ENCODE results near the gene COL4A1.

The COL4A1 gene

DNA sequence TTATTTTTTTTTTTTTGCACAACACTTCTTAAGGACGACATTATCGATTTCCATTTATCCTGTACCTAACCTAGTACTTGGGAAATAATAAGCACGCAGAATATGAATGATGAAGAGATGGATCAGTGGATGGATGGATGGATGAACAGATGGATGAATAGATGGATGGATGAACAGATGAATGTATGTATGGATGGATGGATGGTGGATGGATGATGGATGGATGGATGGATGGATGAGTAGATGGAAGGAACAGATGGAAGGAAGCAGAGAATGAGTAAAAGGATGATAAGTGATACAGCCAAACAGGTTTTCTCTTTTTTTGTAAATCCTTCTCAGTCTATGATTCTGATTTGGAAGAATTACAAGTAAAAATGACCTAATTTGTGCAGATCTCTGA, 166.9 kb downstream of the COL4A1 start:
- Histone ChIP-seq H3K9ac (ENCODE audit: insufficient read length, low read depth) (no peak overlapping the region), H3K27me3 (ENCODE audit: insufficient read depth, insufficient read length) (peaks cover 2% of the 10 kb centered on the region), H3K4me1 (ENCODE audit: insufficient read depth, insufficient read length) (peaks cover 4% of the 10 kb centered on the region), H3K4me3 (ENCODE audit: insufficient read length, low read depth) (no peak overlapping the region), H3K9me3 (ENCODE audit: insufficient read depth, low read length) (peaks cover 4% of the 10 kb centered on the region; the same call in 1 of the 2 replicates), H3K36me3 (ENCODE audit: insufficient read depth, insufficient read length, low read length) (no peaks in the 10 kb centered on the region)
- TF ChIP-seq ZNF274 (IDR thresholded peaks at IDR 0.05; ENCODE audit: low read depth, low read length) = no peak
- DNase-seq (ENCODE audit: low read depth, low spot score) = no peak

- TF ChIP-seq YY1 (IDR thresholded peaks at IDR 0.05; ENCODE audit: insufficient read depth, insufficient read length) (no peak), ZNF274 (IDR thresholded peaks at IDR 0.05; ENCODE audit: low read depth, low read length) (no peak), SUZ12 (IDR thresholded peaks at IDR 0.05; ENCODE audit: extremely low read depth, insufficient read depth, insufficient read length) (no peak)
- Histone ChIP-seq H3K9me3 (ENCODE audit: insufficient read depth, low read length) (peaks cover 4% of the 10 kb centered on the region; the same call in 1 of the 2 replicates), H3K4me3 (ENCODE audit: insufficient read length, low read depth) (peak overlapping the region; percentile 55), H3K36me3 (ENCODE audit: insufficient read depth, insufficient read length, low read length) (no peaks in the 10 kb centered on the region), H3K9ac (ENCODE audit: insufficient read length, low read depth) (peak overlapping the region; percentile 52), H3K4me1 (ENCODE audit: insufficient read depth, insufficient read length) (peaks cover 7% of the 10 kb centered on the region), H3K27me3 (ENCODE audit: insufficient read depth, insufficient read length) (peaks cover 2% of the 10 kb centered on the region)
- DNase-seq (ENCODE audit: low read depth, low spot score) = no peak
Observed at GRCh38 chr13:110138700-110139036, 168.3 kb downstream of the COL4A1 start.

- no peaks in the 10 kb centered on the region for H3K36me3 ChIP-seq (ENCODE audit: insufficient read depth, insufficient read length, low read length)
- peak overlapping the region; percentile 80 for H3K9ac ChIP-seq (ENCODE audit: insufficient read length, low read depth)
- H3K4me3 ChIP-seq (ENCODE audit: insufficient read length, low read depth) = peak overlapping the region; percentile 55
- TF ChIP-seq ZNF274 (IDR thresholded peaks at IDR 0.05; ENCODE audit: low read depth, low read length) (no peak), SUZ12 (IDR thresholded peaks at IDR 0.05; ENCODE audit: extremely low read depth, insufficient read depth, insufficient read length) (no peak), YY1 (IDR thresholded peaks at IDR 0.05; ENCODE audit: insufficient read depth, insufficient read length) (no peak)
- H3K4me1 ChIP-seq (ENCODE audit: insufficient read depth, insufficient read length) = peaks cover 10% of the 10 kb centered on the region
- peaks cover 4% of the 10 kb centered on the region; the same call in 1 of the 2 replicates for H3K9me3 ChIP-seq (ENCODE audit: insufficient read depth, low read length)
- DNase-seq (ENCODE audit: low read depth, low spot score) = no peak
- H3K27me3 ChIP-seq (ENCODE audit: insufficient read depth, insufficient read length) = peaks cover 2% of the 10 kb centered on the region
Observed at GRCh38 chr13:110138010-110138699, 168.8 kb downstream of the COL4A1 start.

DNA sequence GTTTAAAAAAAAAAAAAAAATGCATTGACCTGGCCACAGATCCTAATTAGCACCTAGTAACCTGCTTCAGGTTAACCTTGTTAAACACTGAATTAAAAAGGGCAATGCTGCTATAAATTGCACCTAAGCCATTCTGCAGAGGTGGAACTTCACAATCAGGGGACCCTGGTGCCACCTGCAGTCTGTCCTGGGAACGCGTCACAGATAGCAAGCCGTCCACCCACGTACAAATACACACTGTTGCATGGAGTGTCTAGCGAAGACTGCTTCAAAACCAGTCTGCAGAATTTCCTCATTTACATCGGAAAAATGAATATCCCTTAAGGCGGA, 169.3 kb downstream of the COL4A1 start:
- Histone ChIP-seq H3K9ac (ENCODE audit: insufficient read length, low read depth) (peak overlapping the region; percentile 39), H3K4me1 (ENCODE audit: insufficient read depth, insufficient read length) (peaks cover 14% of the 10 kb centered on the region), H3K36me3 (ENCODE audit: insufficient read depth, insufficient read length, low read length) (no peaks in the 10 kb centered on the region), H3K4me3 (ENCODE audit: insufficient read length, low read depth) (peak overlapping the region; percentile 55), H3K9me3 (ENCODE audit: insufficient read depth, low read length) (peaks cover under 1% of the 10 kb centered on the region; the same call in 1 of the 2 replicates), H3K27me3 (ENCODE audit: insufficient read depth, insufficient read length) (peaks cover 2% of the 10 kb centered on the region)
- TF ChIP-seq ZNF274 (IDR thresholded peaks at IDR 0.05; ENCODE audit: low read depth, low read length) = no peak
- TF ChIP-seq SUZ12 (IDR thresholded peaks at IDR 0.05; ENCODE audit: extremely low read depth, insufficient read depth, insufficient read length) = no peak
- no peak for TF ChIP-seq YY1 (IDR thresholded peaks at IDR 0.05; ENCODE audit: insufficient read depth, insufficient read length)
- no peak for DNase-seq (ENCODE audit: low read depth, low spot score)

- DNase-seq (ENCODE audit: low read depth, low spot score) = no peak
- Histone ChIP-seq H3K36me3 (ENCODE audit: insufficient read depth, insufficient read length, low read length) (no peaks in the 10 kb centered on the region), H3K27me3 (ENCODE audit: insufficient read depth, insufficient read length) (peaks cover 2% of the 10 kb centered on the region), H3K9me3 (ENCODE audit: insufficient read depth, low read length) (no peaks in the 10 kb centered on the region), H3K4me1 (ENCODE audit: insufficient read depth, insufficient read length) (peaks cover 14% of the 10 kb centered on the region), H3K9ac (ENCODE audit: insufficient read length, low read depth) (peak overlapping the region; percentile 62), H3K4me3 (ENCODE audit: insufficient read length, low read depth) (peak overlapping the region; percentile 55)
- TF ChIP-seq ZNF274 (IDR thresholded peaks at IDR 0.05; ENCODE audit: low read depth, low read length) (no peak), SUZ12 (IDR thresholded peaks at IDR 0.05; ENCODE audit: extremely low read depth, insufficient read depth, insufficient read length) (no peak), YY1 (IDR thresholded peaks at IDR 0.05; ENCODE audit: insufficient read depth, insufficient read length) (no peak)
Observed at GRCh38 chr13:110136660-110137585, 170.0 kb downstream of the COL4A1 start.

DNA sequence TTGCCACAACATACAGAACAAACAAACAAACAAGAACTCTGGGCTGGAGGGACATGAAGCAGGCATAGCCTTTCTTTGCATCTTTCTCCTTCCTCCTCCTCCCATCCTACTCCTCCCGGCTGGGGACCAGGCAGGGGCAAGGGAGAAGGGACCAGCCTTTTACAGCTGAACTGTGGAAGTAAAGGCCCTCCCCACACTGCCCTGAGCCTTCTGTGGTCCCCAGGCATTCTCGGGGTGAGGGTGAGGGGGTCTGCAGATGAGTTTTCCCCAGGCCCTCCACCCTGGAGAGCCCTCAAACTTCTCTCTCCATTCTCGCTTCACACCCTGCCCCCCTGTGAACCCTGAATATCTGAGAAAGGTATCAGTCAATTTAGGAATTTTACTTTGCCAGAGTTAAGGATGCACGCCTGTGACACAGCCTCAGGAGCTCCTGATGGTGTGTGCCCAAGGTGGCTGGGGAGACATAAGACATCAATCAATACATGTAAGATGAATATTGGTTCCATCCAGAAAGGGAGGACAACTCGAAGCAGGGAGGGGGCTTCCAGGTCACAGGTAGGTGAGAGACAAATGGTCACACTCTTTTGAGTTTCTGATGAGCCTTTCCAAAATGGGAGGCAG, 170.9 kb downstream of the COL4A1 start:
- Histone ChIP-seq H3K9ac (ENCODE audit: insufficient read length, low read depth) (peak overlapping the region; percentile 37), H3K27me3 (ENCODE audit: insufficient read depth, insufficient read length) (peaks cover 2% of the 10 kb centered on the region), H3K9me3 (ENCODE audit: insufficient read depth, low read length) (no peaks in the 10 kb centered on the region), H3K4me1 (ENCODE audit: insufficient read depth, insufficient read length) (peaks cover 14% of the 10 kb centered on the region), H3K4me3 (ENCODE audit: insufficient read length, low read depth) (no peak overlapping the region), H3K36me3 (ENCODE audit: insufficient read depth, insufficient read length, low read length) (no peaks in the 10 kb centered on the region)
- TF ChIP-seq ZNF274 (IDR thresholded peaks at IDR 0.05; ENCODE audit: low read depth, low read length) (no peak), YY1 (IDR thresholded peaks at IDR 0.05; ENCODE audit: insufficient read depth, insufficient read length) (no peak), SUZ12 (IDR thresholded peaks at IDR 0.05; ENCODE audit: extremely low read depth, insufficient read depth, insufficient read length) (no peak)
- DNase-seq (ENCODE audit: low read depth, low spot score) = no peak

GRCh38 chr13:110134801-110135200, 172.2 kb downstream of the COL4A1 start:
- peaks cover 2% of the 10 kb centered on the region for H3K27me3 ChIP-seq (ENCODE audit: insufficient read depth, insufficient read length)
- no peak overlapping the region for H3K9ac ChIP-seq (ENCODE audit: insufficient read length, low read depth)
- no peak for DNase-seq (ENCODE audit: low read depth, low spot score)
- H3K9me3 ChIP-seq (ENCODE audit: insufficient read depth, low read length) = no peaks in the 10 kb centered on the region
- H3K4me3 ChIP-seq (ENCODE audit: insufficient read length, low read depth) = no peak overlapping the region
- no peak for TF ChIP-seq ZNF274 (IDR thresholded peaks at IDR 0.05; ENCODE audit: low read depth, low read length)
- TF ChIP-seq SUZ12 (IDR thresholded peaks at IDR 0.05; ENCODE audit: extremely low read depth, insufficient read depth, insufficient read length) = no peak
- no peak for TF ChIP-seq YY1 (IDR thresholded peaks at IDR 0.05; ENCODE audit: insufficient read depth, insufficient read length)
- no peaks in the 10 kb centered on the region for H3K36me3 ChIP-seq (ENCODE audit: insufficient read depth, insufficient read length, low read length)
- peaks cover 14% of the 10 kb centered on the region for H3K4me1 ChIP-seq (ENCODE audit: insufficient read depth, insufficient read length)
